GM19455 (cell line): ENCODE data around the gene RBM20.
A peak's percentile ranks its signal among the peaks of the same experiment; 100 is the strongest.
"Not testable (repeated sequence)": the region's sequence is repeated elsewhere in the genome, so short reads cannot be mapped to it uniquely, and the experiment has no call there.

ENCODE experiments used
- ATAC-seq: cut with Tn5 transposase; IDR thresholded peaks from one replicate; pipeline ENCODE4 v1.9.1; 2021; ENCODE audit not compliant: unreplicated experiment

Gene RBM20

DNA sequence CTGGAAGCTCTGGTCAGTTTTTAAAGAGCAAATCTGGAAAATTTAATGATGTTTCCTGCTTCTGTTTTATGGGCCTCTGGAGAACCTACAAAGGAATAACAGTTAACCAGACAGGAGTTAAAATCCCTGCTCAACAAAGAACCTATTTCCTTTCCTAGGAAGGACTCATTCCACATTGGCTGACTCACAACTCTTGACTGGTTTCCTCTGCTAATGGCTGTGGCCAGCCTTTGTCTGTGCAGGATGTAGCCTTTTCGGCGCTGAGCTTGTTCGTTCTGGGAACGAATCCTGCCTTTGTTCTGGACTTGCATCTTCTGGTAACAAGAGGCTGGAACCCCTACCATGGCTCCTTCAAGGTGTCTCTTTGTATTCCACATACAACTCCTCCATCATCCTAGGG is 114.8 kb downstream of the RBM20 start:
- ATAC-seq, result no peak

DNA sequence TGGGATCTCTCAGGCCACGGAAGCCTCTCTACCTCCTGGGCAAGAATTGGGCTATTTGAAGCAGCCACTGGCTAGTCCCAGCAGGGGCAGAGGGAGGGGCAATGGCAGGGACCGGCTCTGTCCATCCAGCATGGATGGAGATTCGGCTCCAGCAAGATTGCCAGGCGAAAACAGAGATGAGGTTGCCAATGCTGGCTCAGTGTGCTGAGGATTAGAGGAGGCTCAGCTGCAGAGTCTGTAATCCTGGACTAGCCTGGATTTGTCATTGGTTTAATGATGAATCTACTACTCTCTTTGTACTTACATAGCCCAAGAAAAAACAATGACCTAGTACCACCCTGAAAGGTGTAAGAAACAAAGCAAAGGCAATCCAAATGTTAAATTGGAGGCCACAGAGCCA is 115.4 kb downstream of the RBM20 start:
- ATAC-seq, result no peak

DNA sequence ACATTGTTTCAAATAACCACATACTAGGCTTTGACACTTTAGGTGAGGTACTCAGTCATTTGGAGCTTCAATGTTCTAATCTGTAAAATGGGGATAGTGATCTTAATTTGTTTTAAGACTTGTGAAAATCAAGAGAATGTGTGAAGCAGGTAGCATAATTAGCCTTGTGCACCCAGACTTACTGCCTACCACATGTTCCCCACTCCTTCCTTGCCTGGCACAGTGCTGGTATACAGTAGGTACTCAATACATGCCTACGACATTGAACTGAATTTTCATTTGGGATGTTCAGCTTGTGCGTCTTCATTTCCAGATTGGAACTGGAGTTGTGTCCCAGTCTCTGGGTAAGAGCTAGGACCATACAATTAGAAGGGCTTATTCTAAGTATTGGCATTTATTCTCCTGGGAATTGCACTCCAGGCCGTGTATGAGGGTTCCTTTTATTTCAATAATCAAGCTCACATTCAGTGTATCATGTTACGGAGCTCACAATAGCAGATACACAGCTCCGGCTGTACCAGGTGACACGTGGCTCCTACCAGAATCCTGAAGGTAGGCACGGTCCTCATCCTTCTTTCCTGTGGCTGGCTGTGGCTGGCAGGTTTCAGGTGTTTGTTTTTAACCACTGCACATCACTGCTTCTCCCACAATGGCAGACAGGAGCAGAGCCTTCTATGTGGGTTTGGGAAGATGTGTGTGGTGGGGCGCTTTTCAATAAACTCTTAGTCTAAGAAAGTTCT is 118.1 kb downstream of the RBM20 start:
- no peak for ATAC-seq

DNA sequence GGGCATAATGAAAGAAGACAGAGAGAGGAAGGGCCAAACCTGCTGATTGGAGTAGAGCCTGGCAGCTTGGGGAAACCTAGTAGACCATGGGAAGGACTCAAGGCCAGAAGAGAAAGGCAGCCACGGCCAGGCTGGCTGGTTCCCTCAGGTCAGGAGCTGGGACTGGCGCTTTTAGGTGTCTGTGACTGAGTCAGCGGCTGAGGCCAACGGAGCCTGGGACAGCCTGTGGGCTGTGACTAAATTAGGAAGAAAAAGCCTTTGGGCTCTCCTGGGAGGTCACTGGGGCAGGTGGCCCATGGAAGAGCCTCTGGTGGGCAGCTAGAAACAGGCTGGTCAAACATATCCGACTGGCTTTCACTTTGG is 118.7 kb downstream of the RBM20 start:
- ATAC-seq, result no peak

DNA sequence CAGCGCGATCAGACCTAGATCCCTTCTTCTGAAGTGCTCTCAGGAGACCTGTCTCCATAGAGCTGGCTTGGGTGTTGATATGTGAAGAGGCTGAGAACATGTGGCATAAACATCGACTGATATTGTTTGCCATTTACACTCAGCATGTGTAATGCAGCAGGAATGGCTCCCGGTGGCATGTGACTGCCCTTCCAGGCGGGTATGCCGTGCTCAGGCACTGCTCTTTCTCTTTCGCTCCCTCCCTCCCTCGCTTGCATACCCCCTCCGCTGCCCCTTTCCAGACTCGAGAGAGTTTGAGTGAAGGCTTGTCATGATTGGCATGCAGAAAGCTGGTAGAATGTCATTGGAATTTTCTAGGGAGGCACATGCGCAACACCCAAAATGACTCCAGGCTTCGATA is 120.2 kb downstream of the RBM20 start:
- no peak for ATAC-seq

DNA sequence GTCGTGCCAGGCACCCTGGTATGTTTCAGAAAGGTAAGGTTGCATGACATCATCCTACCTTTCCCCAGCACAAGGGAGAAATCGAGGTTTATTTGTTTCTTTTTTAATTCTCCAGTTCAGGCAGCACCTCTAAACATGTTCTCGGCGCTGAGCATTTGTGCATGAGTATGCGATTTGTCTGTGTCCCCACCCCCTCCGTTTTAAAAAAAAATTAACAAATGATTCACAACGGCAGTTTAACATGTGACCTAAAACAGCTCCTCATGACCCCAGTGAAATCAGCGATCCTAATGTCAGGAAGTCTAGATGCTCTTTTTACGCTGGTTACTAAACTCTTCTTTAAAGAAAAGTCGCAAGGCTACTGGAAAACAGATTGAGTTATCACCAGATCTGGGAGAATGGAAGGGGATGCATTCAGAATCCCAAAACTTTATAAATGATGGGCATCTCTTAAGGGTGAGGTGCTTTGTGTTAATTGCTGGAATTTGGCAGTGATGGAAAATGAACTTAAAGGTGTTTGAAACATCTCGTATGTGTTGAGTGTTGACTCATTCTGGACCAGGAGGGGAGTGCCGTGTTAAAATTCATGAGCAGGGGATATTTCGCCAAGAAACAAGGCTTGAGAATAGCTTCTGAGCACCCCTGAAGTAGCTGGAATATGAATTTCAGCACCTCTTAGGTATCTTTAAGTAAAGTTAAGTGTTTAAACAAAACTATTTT is 120.8 kb downstream of the RBM20 start:
- ATAC-seq, result no peak

DNA sequence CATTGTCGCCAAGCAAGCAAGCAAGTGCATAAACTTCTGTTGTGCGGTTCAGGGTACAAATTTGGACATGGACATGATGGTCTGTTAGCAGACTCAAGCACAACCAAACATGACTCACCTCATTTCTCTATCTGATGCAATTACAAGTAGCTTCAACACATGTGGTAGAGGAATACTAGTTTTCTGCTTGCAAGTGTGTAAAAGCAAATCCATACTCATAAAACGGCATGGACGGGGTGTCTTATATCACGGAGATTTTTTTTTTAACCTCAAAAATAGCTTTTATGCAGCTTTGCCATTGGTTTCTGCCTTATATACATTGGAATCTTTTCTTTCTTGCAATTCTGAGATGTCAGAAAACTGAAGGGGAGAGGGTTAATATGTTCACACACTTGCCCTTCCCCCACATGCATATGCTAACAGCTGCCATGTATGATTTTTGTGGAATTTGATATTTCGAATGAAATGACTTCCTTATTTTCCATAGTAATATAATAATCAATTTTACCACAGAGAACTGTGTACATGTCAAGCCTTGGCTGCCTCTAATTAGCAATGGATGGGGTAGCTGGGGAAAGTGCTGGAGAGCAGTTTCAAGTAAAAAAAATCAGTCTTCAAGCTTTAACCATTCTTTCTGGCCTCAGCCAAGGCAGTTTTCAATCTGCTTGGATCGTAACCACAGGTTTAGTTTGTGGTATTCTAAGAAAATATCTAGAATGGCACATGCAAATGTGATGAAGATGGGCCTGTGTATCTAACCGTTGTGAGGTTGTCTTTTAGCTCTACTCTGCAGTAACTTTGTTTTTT is 121.6 kb downstream of the RBM20 start:
- no peak for ATAC-seq

DNA sequence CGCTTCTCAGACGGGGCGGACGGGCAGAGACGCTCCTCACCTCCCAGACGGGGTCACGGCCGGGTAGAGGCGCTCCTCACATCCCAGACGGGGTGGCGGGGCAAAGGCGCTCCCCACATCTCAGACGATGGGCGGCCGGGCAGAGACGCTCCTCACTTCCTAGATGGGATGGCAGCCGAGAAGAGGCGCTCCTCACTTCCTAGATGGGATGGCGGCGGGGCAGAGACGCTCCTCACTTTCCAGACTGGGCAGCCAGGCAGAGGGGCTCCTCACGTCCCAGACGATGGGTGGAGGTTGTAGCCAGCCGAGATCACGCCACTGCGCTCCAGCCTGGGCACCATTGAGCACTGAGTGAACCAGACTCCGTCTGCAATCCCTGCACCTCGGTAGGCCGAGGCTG is 123.5 kb downstream of the RBM20 start:
- not testable (repeated sequence) for ATAC-seq

DNA sequence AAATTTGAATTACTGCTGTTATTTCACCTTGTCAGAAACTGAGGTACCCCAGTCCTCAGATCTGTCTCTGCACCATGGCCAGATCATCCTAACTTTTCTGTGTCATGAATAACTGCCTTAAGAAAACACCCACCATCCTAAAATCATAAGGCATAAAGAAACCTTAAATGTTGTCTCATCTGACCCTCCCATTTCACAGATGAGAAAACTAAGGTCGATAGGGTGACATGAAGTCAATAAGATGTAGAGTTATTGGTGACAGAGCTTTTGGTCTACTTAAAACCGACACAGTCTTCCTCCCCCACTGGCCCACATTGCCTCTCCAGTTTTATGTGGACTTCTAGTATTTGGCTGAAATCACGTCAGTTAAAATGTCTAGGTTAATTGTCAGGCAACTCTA is 126.1 kb downstream of the RBM20 start:
- no peak for ATAC-seq

DNA sequence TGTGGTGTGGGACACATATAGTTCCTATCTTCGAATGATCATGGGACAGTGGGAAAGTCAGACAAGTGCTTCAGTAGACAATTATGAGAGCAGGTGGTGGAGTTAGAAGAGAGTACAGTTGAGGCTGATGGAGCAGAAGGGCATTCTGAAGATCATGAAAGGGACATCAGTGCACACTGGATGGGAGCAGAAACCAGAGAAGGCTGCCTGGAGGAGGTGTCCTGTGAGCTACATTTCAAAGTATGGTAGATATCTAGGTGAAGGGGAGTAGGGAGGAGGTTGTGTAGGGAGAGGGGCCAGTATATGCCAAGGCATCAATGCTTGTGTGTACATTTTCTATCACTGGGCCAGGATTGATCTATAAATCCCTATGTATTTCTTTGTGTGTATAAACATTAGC is 127.3 kb downstream of the RBM20 start:
- ATAC-seq, result no peak

DNA sequence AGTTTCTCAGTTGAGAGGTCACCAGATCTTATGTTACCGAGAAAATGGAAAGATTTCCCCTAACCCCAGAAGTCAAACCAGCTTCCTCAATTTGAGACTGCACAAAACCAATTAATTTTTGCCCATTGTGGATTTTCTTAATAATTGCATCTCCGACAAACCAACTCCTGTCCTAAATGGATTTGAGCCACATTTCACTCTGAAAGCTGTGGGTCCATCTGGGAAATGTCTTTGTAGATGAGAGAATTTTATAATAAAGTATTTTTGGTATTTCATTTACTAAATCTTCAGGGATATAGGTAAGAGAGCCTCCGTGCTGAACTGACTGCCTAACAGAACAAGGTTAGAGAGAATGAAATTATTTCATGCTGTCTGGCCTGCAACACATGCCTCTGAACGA is 127.9 kb downstream of the RBM20 start:
- ATAC-seq, result no peak

DNA sequence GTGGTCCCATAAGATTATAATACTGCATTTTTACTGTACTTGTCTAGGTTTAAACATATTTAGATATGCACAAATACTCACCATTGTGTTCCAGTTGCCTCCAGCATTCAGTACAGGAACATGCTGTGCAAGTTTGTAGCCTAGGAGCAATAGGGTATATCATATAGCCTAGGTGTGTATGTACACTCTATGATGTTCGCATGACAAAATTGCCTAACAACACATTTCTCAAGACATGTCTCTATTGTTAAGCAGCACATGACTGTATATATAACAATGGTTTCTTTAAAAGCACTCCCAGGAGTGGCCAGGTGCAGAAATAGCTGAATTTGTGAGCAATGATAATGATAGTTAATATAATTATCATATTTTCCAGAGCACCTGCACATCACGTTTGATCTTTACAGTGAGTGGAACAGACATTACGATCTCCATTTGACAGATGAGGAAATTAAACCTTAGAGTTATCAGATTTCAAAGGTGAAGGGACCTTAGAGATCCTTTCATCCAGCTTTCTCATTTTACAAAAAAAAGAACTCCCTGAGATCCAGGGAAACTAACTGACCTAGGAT is 128.4 kb downstream of the RBM20 start:
- no peak for ATAC-seq

DNA sequence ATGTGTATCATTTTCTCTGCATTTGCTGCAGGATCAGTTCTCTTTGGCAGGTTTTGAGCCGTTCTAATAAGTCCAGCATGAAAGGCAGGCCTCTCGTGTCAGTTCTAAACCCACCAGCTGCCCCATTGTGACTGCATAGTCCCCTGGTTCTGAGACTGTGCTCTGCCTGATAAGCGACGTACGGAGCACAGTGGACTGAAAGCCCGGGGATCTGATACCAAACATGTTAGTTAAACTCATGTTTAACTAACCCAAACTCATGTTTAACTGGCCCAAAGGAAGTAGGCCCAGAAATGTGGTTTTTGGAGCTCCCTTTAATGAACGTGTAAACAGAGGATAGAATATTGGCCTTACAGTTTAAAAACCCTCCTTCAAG is 129.5 kb downstream of the RBM20 start:
- ATAC-seq, result no peak

DNA sequence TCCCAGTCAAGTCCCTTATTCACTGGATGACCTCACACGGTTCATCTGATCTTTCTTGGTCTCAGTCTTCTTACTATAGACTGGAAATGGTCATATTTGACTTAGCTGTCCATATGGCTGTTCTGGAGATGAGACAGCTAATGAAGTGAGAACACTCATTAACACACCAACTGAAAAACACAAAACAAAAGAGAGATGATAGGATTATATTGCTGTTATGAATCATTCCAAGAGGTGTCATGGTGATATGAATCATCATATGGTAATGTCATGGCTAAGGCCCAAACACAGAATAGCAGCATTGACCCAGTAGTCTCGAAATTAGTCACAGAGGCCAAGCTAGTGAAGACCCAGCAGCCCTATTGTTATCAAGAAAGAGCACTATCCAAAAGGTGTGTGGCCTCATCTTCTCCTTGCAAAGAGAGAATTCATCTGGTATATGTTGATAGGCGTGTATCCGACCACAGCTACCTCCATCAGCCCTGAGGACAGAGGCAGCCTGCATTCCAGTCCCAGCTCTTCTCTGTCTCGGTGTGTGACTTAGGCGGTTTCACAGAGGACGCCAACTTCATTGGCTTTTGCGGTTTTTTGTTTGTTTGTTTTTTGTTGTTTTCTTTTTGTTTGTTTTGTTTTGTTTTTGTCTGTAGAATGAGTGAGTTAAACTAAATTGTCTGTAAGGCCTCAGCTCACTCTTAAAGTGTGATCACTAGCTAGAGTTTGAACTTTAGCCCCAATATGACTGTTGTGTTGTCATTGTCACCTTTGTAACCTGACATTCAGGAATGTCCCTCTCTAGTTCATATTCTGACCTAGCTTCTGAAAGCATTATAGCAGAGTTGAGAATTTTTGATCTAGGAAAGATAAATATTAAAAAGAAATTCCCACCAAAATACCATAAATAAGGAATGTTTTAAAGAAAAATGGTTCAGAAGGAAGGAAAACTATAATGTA is 130.2 kb downstream of the RBM20 start:
- peak; percentile 98 for ATAC-seq

DNA sequence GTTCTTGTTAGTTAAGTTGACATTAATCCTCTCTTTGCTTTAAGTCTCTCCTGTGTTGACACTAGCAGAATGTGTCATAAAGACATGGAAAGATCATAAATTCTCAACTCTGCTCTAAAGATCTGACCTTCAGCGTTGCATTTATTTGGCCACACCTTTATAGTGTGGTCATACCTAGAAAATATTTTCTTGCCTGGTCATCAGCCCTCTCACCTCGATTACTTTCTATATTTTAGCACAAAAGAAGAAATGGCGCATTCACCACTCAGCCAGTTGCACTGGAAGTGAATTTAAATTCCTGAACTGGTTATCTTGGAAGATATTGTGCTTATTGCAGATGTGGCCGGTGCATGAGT is 130.9 kb downstream of the RBM20 start:
- no peak for ATAC-seq

DNA sequence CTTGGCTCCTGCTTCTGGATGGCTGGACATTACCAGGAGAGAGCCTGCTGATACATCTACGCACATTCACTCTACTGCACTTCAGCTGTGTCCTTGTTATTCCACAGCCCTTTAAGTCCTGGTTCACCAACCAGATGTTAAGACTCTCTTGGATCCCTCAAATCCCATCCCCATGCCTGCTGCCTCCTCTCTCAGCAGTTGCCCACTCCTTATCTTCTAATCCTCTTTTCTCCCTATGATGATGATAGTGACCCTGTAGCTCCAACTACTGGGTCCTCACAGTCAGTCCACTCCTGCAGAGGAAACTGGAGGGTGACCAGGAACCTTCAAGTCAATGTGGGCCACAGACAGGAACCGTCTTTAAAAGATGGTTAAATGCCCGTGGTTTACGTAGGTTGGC is 131.3 kb downstream of the RBM20 start:
- no peak for ATAC-seq

DNA sequence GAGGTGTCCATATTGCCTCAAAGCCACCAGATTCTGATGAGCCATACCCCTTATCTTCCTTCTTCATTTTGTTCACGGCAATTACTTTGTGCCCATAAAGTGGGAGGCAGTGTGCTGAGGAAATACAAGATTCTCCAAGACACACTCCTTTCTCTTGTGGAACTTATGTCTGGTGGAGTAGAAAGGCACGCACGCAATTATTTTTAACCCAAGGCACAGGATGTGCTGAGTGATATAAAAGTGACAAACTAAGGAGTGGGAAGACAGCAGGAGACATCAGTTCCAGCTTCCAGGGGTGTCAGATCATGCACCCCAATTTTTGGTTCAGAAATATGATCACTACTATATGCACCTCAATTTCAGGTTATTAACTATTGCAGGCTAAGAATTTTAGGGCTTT is 132.9 kb downstream of the RBM20 start:
- ATAC-seq, result no peak

DNA sequence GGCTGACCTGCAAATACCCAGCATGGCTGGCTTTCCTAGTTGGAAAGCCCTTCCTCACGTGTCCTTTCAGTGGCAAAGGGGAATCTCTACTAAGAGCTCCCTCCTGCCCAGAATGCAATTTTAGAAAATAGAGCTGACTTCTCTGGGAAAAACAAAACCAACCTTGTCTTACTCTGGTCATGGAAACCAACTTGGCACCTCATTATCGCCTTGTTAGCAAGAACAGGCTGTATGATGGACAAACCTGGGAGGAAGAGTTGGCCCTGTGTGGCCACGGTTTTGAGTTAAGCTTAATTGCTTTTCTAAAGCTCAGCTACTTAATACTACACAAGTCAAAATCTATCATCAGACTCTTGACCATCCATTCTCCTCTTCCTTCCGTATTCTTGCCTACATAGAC is 133.5 kb downstream of the RBM20 start:
- ATAC-seq, result no peak

DNA sequence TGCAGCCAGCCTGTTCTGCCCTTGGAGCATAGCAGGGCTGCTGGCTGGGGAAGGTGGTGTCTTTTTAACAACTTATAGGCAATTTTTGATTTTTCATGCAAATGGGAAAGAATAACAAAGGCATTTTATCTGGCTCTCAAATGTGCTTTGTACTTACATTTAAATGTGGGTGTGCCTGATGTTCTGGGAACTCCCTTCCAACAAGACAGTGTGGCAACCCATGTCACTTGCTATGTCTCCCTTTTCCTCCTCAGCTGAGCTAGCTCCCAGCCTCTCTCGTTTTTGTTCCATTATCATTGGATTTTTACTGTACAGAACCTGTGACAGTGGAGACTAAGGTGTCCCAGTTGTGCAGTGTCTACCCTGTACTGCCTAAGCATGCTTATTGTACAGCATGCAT is 134.1 kb downstream of the RBM20 start:
- ATAC-seq, result no peak

DNA sequence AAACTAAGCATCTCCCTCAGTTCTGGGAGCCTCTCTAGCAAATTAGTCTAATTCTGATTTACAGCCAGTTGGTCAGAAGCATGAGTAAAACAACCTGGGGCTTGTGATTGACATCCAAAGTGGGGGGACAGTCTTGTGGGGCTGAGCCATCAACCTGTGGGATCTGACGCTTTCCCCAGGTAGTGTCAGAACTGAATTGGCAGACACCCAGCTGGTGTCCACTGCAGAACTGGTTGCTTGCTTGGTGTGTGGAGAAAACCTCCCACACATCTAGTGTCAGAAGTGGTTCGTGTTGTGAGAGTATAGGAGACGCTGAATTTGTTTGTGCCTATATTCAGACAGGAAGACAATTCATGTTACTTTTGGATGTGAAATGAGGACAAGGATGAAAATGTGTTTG is 135.4 kb downstream of the RBM20 start:
- no peak for ATAC-seq

DNA sequence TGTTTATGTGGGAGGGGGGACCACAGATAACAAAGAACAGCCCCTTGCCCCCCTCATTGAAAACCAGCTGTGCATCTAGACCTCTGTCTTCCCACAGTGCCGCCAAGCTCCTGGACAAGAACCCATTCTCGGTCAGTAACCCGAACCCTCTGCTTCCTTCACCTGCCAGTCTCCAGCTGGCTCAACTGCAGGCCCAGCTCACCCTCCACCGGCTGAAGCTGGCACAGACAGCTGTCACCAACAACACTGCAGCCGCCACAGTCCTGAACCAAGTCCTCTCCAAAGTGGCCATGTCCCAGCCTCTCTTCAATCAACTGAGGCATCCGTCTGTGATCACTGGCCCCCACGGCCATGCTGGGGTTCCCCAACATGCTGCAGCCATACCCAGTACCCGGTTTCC is 136.6 kb downstream of the RBM20 start:
- no peak for ATAC-seq
